Sigmoid colon (tissue), 7 donors: ENCODE results near the gene DUS1L. TPM values are rescaled to one million over a fixed set of nuclear protein-coding genes. Genes with fewer than 3 reads are reported as not detected.

Source experiments
- DNase-seq: peaks from one replicate; pipeline ENCODE4 v3.0.0-alpha.2; 2019
- H3K27ac ChIP-seq, 4 donors: fragments of 200-600 bp; sonication (generic); one replicate each; pipeline ENCODE4 v1.5.1; 2016 to 2019; ENCODE audit warnings: mild to moderate bottlenecking in 1 of 4
- H3K27me3 ChIP-seq, 3 donors: fragments of 200-600 bp; sonication (generic); one replicate each; pipeline ENCODE4 v1.5.1; 2019; ENCODE audit warnings: mild to moderate bottlenecking in 1 of 3
- H3K36me3 ChIP-seq, 4 donors: fragments of 200-600 bp; sonication (generic); one replicate each; pipeline ENCODE4 v1.5.1; 2016 to 2019
- H3K4me1 ChIP-seq, 4 donors: fragments of 200-600 bp; sonication (generic); one replicate each; pipeline ENCODE4 v1.5.1; 2017 to 2019
- H3K4me3 ChIP-seq, 4 donors: fragments of 200-600 bp; sonication (generic); one replicate each; pipeline ENCODE4 v1.5.1; 2017 to 2019; ENCODE audit warnings: mild to moderate bottlenecking in 2 of 4, moderate library complexity in 1 of 4
- H3K9me3 ChIP-seq, 4 donors: fragments of 200-600 bp in 3 of 4; sonication (generic) in 3 of 4; one replicate each; pipeline versions ENCODE4 v1.5.1 to v1.6.1; 2013 to 2019
- CTCF ChIP-seq, 4 experiments: fragments of 450-650 bp in 3 of 4; fragments of 200-600 bp in 1 of 4; IDR thresholded peaks; one replicate each; pipeline ENCODE4 v1.5.1; 2016 to 2019; ENCODE audit warnings: antibody characterized with exemption in 4 of 4, mild to moderate bottlenecking in 3 of 4, moderate library complexity in 2 of 4
- EP300 ChIP-seq, 4 donors: sonication (generic); formaldehyde crosslinking; IDR thresholded peaks; one replicate each; pipeline ENCODE4 v1.6.1; 2017; ENCODE audit warnings: antibody characterized with exemption in 4 of 4
- POLR2A ChIP-seq, 2 donors: fragments of 450-650 bp; IDR thresholded peaks; one replicate each; pipeline ENCODE4 v1.6.1; 2016; ENCODE audit warnings: antibody characterized with exemption in 2 of 2, mild to moderate bottlenecking in 2 of 2, moderate library complexity in 2 of 2
- POLR2AphosphoS5 ChIP-seq, 4 donors: sonication (generic); formaldehyde crosslinking; IDR thresholded peaks; one replicate each; pipeline ENCODE4 v1.6.1; 2017; ENCODE audit warnings: antibody characterized with exemption in 4 of 4
- WGBS, 2 donors: extraction: QIAGEN DNeasy Blood & Tissue Kit; methylation state at CpG; one replicate each; pipeline ENCODE4 v1.1.7; 2013; 5-methylcytosine and 5-hydroxymethylcytosine counted together
- intact Hi-C: fragments of 100-400 bp; cut with DNase I; formaldehyde crosslinking; loops from one replicate; pipeline ENCODE4 v1.15.1; 2023
- polyA plus RNA-seq, 3 donors: library from polyadenylated mRNA; stranded (reverse); fragments of 200-250 nt; gene quantifications; one replicate each; pipeline ENCODE4 v1.2.3, GENCODE V29; 2013
- total RNA-seq, 4 donors: library from RNA; depleted of rRNA; stranded (reverse); fragments of >200 nt; gene quantifications; one replicate each; pipeline ENCODE4 v1.1.0, GENCODE V29; 2016
- donor health status: healthy with polysubstance abuse.
- donor health status: Bipolar disorder and iron deficiency.
- donor health status: healthy.

Gene DUS1L
- total and polyA plus RNA-seq, 7 donors: 31.3 to 119 (median 68.5) TPM

- TF ChIP-seq POLR2A (IDR thresholded peaks at IDR 0.05): no peak
- TF ChIP-seq POLR2AphosphoS5 (IDR thresholded peaks at IDR 0.05): no peak
- no peak for TF ChIP-seq EP300 (IDR thresholded peaks at IDR 0.05)
- no peak for TF ChIP-seq CTCF (IDR thresholded peaks at IDR 0.05)
- Histone ChIP-seq H3K4me1 (peaks cover 0 to 21% (median 16%) of the 10 kb centered on the region in 4 donors), H3K27me3 (no peaks in the 10 kb centered on the region), H3K9me3 (no peaks in the 10 kb centered on the region), H3K27ac (no peak overlapping the region), H3K36me3 (peaks cover 0 to 37% (median 6%) of the 10 kb centered on the region in 4 donors), H3K4me3 (no peak overlapping the region)
- intact Hi-C loops: no loop called here
- no peak for DNase-seq
- 93% methylated on average over 21 of the region's 21 CpGs for WGBS, 2 donors
These were observed 18.7 kb downstream of the DUS1L start for GRCh38 chr17:82046903-82047302.

- H3K27me3 ChIP-seq: no peaks in the 10 kb centered on the region
- no peak for DNase-seq
- no peak overlapping the region for H3K27ac ChIP-seq
- TF ChIP-seq POLR2A (IDR thresholded peaks at IDR 0.05) (no peak), POLR2AphosphoS5 (IDR thresholded peaks at IDR 0.05) (no peak), CTCF (IDR thresholded peaks at IDR 0.05) (no peak), EP300 (IDR thresholded peaks at IDR 0.05) (no peak)
- intact Hi-C loops: no loop called here
- H3K9me3 ChIP-seq: no peaks in the 10 kb centered on the region
- H3K4me1 ChIP-seq: peaks cover 0 to 18% (median 14%) of the 10 kb centered on the region in 4 donors
- 82 to 85% methylated on average over 14 of the region's 14 CpGs for WGBS, 2 donors
- H3K4me3 ChIP-seq: no peak overlapping the region
- H3K36me3 ChIP-seq: peaks cover 0 to 37% (median 6%) of the 10 kb centered on the region in 4 donors
These were observed 19.6 kb downstream of the DUS1L start for GRCh38 chr17:82045936-82046484.

- DNase-seq: no peak
- no peak overlapping the region for H3K27ac ChIP-seq
- no peak overlapping the region for H3K4me3 ChIP-seq
- no peaks in the 10 kb centered on the region for H3K27me3 ChIP-seq
- TF ChIP-seq POLR2A (IDR thresholded peaks at IDR 0.05): no peak
- TF ChIP-seq POLR2AphosphoS5 (IDR thresholded peaks at IDR 0.05): no peak
- TF ChIP-seq EP300 (IDR thresholded peaks at IDR 0.05): no peak
- TF ChIP-seq CTCF (IDR thresholded peaks at IDR 0.05): no peak
- H3K36me3 ChIP-seq: peaks cover 0 to 18% (median 3%) of the 10 kb centered on the region in 4 donors
- intact Hi-C loops: no loop called here
- 84 to 88% methylated on average over 16 of the region's 16 CpGs for WGBS, 2 donors
- no peaks in the 10 kb centered on the region for H3K9me3 ChIP-seq
- no peaks in the 10 kb centered on the region for H3K4me1 ChIP-seq
These were observed 22.1 kb downstream of the DUS1L start for GRCh38 chr17:82043507-82043906.

GRCh38 chr17:82042649-82043048, 23.0 kb downstream of the DUS1L start:
- peaks cover 0 to 5% (median 2%) of the 10 kb centered on the region in 4 donors for H3K4me1 ChIP-seq
- intact Hi-C loops: no loop called here
- no peak overlapping the region for H3K4me3 ChIP-seq
- no peak for DNase-seq
- no peak for TF ChIP-seq POLR2AphosphoS5 (IDR thresholded peaks at IDR 0.05)
- TF ChIP-seq EP300 (IDR thresholded peaks at IDR 0.05): no peak
- no peak for TF ChIP-seq CTCF (IDR thresholded peaks at IDR 0.05)
- TF ChIP-seq POLR2A (IDR thresholded peaks at IDR 0.05): no peak
- no peaks in the 10 kb centered on the region for H3K27me3 ChIP-seq
- H3K36me3 ChIP-seq: peaks cover 0 to 9% (median 2%) of the 10 kb centered on the region in 4 donors
- H3K27ac ChIP-seq: no peak overlapping the region
- WGBS, 2 donors: 89 to 90% methylated on average over 9 of the region's 9 CpGs
- H3K9me3 ChIP-seq: no peaks in the 10 kb centered on the region
